Measurements from ENCODE around the gene KCNJ6. TPM values are rescaled to one million over a fixed set of nuclear protein-coding genes. Genes with fewer than 3 reads are reported as not detected.

The KCNJ6 gene
- total RNA-seq, 1 donor: 0.36 TPM

- Histone ChIP-seq H3K27me3 (ENCODE audit: insufficient read depth, low read length) (peaks cover 30% of the 10 kb centered on the region), H3K4me2 (ENCODE audit: insufficient read depth, low read length) (no peak overlapping the region), H3K4me3 (ENCODE audit: insufficient read depth, low read length) (no peak overlapping the region), H2AFZ (ENCODE audit: low read length) (no peak overlapping the region), H3K36me3 (ENCODE audit: insufficient read depth, low read length) (no peaks in the 10 kb centered on the region), H3K27ac (ENCODE audit: low read depth, low read length) (no peak overlapping the region), H3K4me1 (ENCODE audit: insufficient read depth, low read length) (peaks cover 3% of the 10 kb centered on the region), H3K9me3 (ENCODE audit: low read depth, low read length) (no peaks in the 10 kb centered on the region), H3K79me2 (ENCODE audit: insufficient read depth, low read length) (no peaks in the 10 kb centered on the region), H4K20me1 (ENCODE audit: insufficient read depth, low read length) (no peaks in the 10 kb centered on the region)
- DNase-seq (ENCODE audit: insufficient read length, low spot score, missing footprints): no peak
- no peak for TF ChIP-seq CTCF (IDR thresholded peaks at IDR 0.05; ENCODE audit: extremely low read depth, low read depth, low read length)
Observed at GRCh38 chr21:37686991-37687810, 229.1 kb downstream of the KCNJ6 start.

GRCh38 chr21:37684547-37684946 is 231.7 kb downstream of the KCNJ6 start:
- no peaks in the 10 kb centered on the region for H3K36me3 ChIP-seq (ENCODE audit: insufficient read depth, low read length)
- H4K20me1 ChIP-seq (ENCODE audit: insufficient read depth, low read length): no peaks in the 10 kb centered on the region
- H2AFZ ChIP-seq (ENCODE audit: low read length): no peak overlapping the region
- H3K4me2 ChIP-seq (ENCODE audit: insufficient read depth, low read length): no peak overlapping the region
- no peaks in the 10 kb centered on the region for H3K9me3 ChIP-seq (ENCODE audit: low read depth, low read length)
- no peaks in the 10 kb centered on the region for H3K79me2 ChIP-seq (ENCODE audit: insufficient read depth, low read length)
- H3K27me3 ChIP-seq (ENCODE audit: insufficient read depth, low read length): peaks cover 40% of the 10 kb centered on the region
- no peak overlapping the region for H3K4me3 ChIP-seq (ENCODE audit: insufficient read depth, low read length)
- no peak for TF ChIP-seq CTCF (IDR thresholded peaks at IDR 0.05; ENCODE audit: extremely low read depth, low read depth, low read length)
- peaks cover 3% of the 10 kb centered on the region for H3K4me1 ChIP-seq (ENCODE audit: insufficient read depth, low read length)
- no peak for DNase-seq (ENCODE audit: insufficient read length, low spot score, missing footprints)
- H3K27ac ChIP-seq (ENCODE audit: low read depth, low read length): no peak overlapping the region

GRCh38 chr21:37684115-37684493 is 232.2 kb downstream of the KCNJ6 start:
- no peaks in the 10 kb centered on the region for H3K79me2 ChIP-seq (ENCODE audit: insufficient read depth, low read length)
- H3K4me2 ChIP-seq (ENCODE audit: insufficient read depth, low read length): no peak overlapping the region
- no peaks in the 10 kb centered on the region for H3K9me3 ChIP-seq (ENCODE audit: low read depth, low read length)
- H4K20me1 ChIP-seq (ENCODE audit: insufficient read depth, low read length): no peaks in the 10 kb centered on the region
- H3K4me3 ChIP-seq (ENCODE audit: insufficient read depth, low read length): no peak overlapping the region
- H3K27me3 ChIP-seq (ENCODE audit: insufficient read depth, low read length): peaks cover 39% of the 10 kb centered on the region
- H3K4me1 ChIP-seq (ENCODE audit: insufficient read depth, low read length): peaks cover 3% of the 10 kb centered on the region
- DNase-seq (ENCODE audit: insufficient read length, low spot score, missing footprints): no peak
- TF ChIP-seq CTCF (IDR thresholded peaks at IDR 0.05; ENCODE audit: extremely low read depth, low read depth, low read length): no peak
- no peak overlapping the region for H3K27ac ChIP-seq (ENCODE audit: low read depth, low read length)
- H3K36me3 ChIP-seq (ENCODE audit: insufficient read depth, low read length): no peaks in the 10 kb centered on the region
- no peak overlapping the region for H2AFZ ChIP-seq (ENCODE audit: low read length)

GRCh38 chr21:37683396-37684114 is 232.7 kb downstream of the KCNJ6 start:
- no peaks in the 10 kb centered on the region for H3K36me3 ChIP-seq (ENCODE audit: insufficient read depth, low read length)
- no peaks in the 10 kb centered on the region for H3K79me2 ChIP-seq (ENCODE audit: insufficient read depth, low read length)
- peak overlapping the region; percentile 40 for H2AFZ ChIP-seq (ENCODE audit: low read length)
- no peaks in the 10 kb centered on the region for H3K9me3 ChIP-seq (ENCODE audit: low read depth, low read length)
- H3K27ac ChIP-seq (ENCODE audit: low read depth, low read length): no peak overlapping the region
- peaks cover 3% of the 10 kb centered on the region for H3K4me1 ChIP-seq (ENCODE audit: insufficient read depth, low read length)
- no peaks in the 10 kb centered on the region for H4K20me1 ChIP-seq (ENCODE audit: insufficient read depth, low read length)
- no peak overlapping the region for H3K4me3 ChIP-seq (ENCODE audit: insufficient read depth, low read length)
- H3K4me2 ChIP-seq (ENCODE audit: insufficient read depth, low read length): peak overlapping the region; percentile 37
- peak; percentile 63 for DNase-seq (ENCODE audit: insufficient read length, low spot score, missing footprints)
- no peak for TF ChIP-seq CTCF (IDR thresholded peaks at IDR 0.05; ENCODE audit: extremely low read depth, low read depth, low read length)
- peaks cover 39% of the 10 kb centered on the region for H3K27me3 ChIP-seq (ENCODE audit: insufficient read depth, low read length)
